Inferior parietal cortex (tissue), 1 donor: ENCODE results near the gene MYO1D.
"Not testable (repeated sequence)": the region's sequence is repeated elsewhere in the genome, so short reads cannot be mapped to it uniquely, and the experiment has no call there.

Experiments
- DNase-seq: peaks from one replicate; pipeline ENCODE4 v3.0.0-alpha.2; 2016; ENCODE audit errors: extremely low spot score

The MYO1D gene

GRCh38 chr17:32774695-32775084 is 102.2 kb downstream of the MYO1D start:
- no peak for DNase-seq

GRCh38 chr17:32773856-32774694 is 102.8 kb downstream of the MYO1D start:
- no peak for DNase-seq

- no peak for DNase-seq
These were observed 104.4 kb downstream of the MYO1D start for GRCh38 chr17:32772453-32773025.

GRCh38 chr17:32771396-32771795 is 105.5 kb downstream of the MYO1D start:
- DNase-seq = no peak

GRCh38 chr17:32769846-32770245 is 107.1 kb downstream of the MYO1D start:
- peak; percentile 9 for DNase-seq

- DNase-seq = no peak
These were observed 113.0 kb downstream of the MYO1D start for GRCh38 chr17:32763855-32764439.

GRCh38 chr17:32759476-32759875 is 117.4 kb downstream of the MYO1D start:
- DNase-seq = no peak

- DNase-seq = no peak
These were observed 119.0 kb downstream of the MYO1D start for GRCh38 chr17:32757963-32758362.

GRCh38 chr17:32756696-32757095 is 120.2 kb downstream of the MYO1D start:
- DNase-seq = no peak

- peak; percentile 93 for DNase-seq
These were observed 121.7 kb downstream of the MYO1D start for GRCh38 chr17:32755045-32755805.

- DNase-seq = no peak
These were observed 124.0 kb downstream of the MYO1D start for GRCh38 chr17:32752934-32753333.

GRCh38 chr17:32747856-32748255 is 129.1 kb downstream of the MYO1D start:
- no peak for DNase-seq

- no peak for DNase-seq
These were observed 130.2 kb downstream of the MYO1D start for GRCh38 chr17:32746698-32747097.

- no peak for DNase-seq
These were observed 130.6 kb downstream of the MYO1D start for GRCh38 chr17:32746280-32746679.

GRCh38 chr17:32742681-32743538 is 134.0 kb downstream of the MYO1D start:
- no peak for DNase-seq

GRCh38 chr17:32741381-32741780 is 135.5 kb downstream of the MYO1D start:
- DNase-seq = no peak

GRCh38 chr17:32739722-32740121 is 137.2 kb downstream of the MYO1D start:
- no peak for DNase-seq

GRCh38 chr17:32739151-32739550 is 137.8 kb downstream of the MYO1D start:
- DNase-seq = not testable (repeated sequence)

GRCh38 chr17:32733401-32733800 is 143.5 kb downstream of the MYO1D start:
- no peak for DNase-seq

GRCh38 chr17:32732900-32733299 is 144.0 kb downstream of the MYO1D start:
- no peak for DNase-seq

- no peak for DNase-seq
These were observed 144.7 kb downstream of the MYO1D start for GRCh38 chr17:32732296-32732642.
